GM19468 (cell line): ENCODE data around the gene TBC1D9B.
A peak's percentile ranks its signal among the peaks of the same experiment; 100 is the strongest.

ENCODE experiments used
- ATAC-seq: cut with Tn5 transposase; IDR thresholded peaks from one replicate; pipeline ENCODE4 v1.9.1; 2021; ENCODE audit warnings: mild to moderate bottlenecking, moderate library complexity, moderate number of reproducible peaks; ENCODE audit not compliant: unreplicated experiment; ENCODE audit errors: extremely low read depth

The TBC1D9B gene

GRCh38 chr5:179907556-179908324 lies at the start of gene TBC1D9B:
Gene TBC1D9B, minus strand, starts transcription at chr5:179907897. Its CDS starts 76 bp downstream, at chr5:179907821.
- ATAC-seq, result peak; percentile 64

GRCh38 chr5:179955630-179956029 lies 47.9 kb upstream of the TBC1D9B start:
- ATAC-seq, result no peak

- ATAC-seq, result no peak
These were observed 47.4 kb upstream of the TBC1D9B start for GRCh38 chr5:179955062-179955461.

- no peak for ATAC-seq
These were observed 46.7 kb upstream of the TBC1D9B start for GRCh38 chr5:179954434-179954833.

GRCh38 chr5:179953987-179954386 lies 46.3 kb upstream of the TBC1D9B start:
- ATAC-seq, result no peak

GRCh38 chr5:179936976-179937681 lies 29.4 kb upstream of the TBC1D9B start:
- no peak for ATAC-seq

GRCh38 chr5:179930788-179931473 lies 23.2 kb upstream of the TBC1D9B start:
- ATAC-seq, result no peak

- ATAC-seq, result no peak
These were observed 20.1 kb upstream of the TBC1D9B start for GRCh38 chr5:179927824-179928223.

GRCh38 chr5:179926657-179927056 lies 19.0 kb upstream of the TBC1D9B start:
- ATAC-seq, result no peak

GRCh38 chr5:179923436-179923835 lies 15.7 kb upstream of the TBC1D9B start:
- no peak for ATAC-seq

GRCh38 chr5:179920175-179920574 lies 12.5 kb upstream of the TBC1D9B start:
- ATAC-seq, result no peak

- ATAC-seq, result no peak
These were observed 11.9 kb upstream of the TBC1D9B start for GRCh38 chr5:179919487-179920060.

GRCh38 chr5:179918742-179919486 lies 11.2 kb upstream of the TBC1D9B start:
- ATAC-seq, result no peak

GRCh38 chr5:179916523-179916922 lies 8.8 kb upstream of the TBC1D9B start:
- ATAC-seq, result no peak

GRCh38 chr5:179915406-179915935 lies 7.8 kb upstream of the TBC1D9B start:
- no peak for ATAC-seq

- ATAC-seq, result no peak
These were observed 6.5 kb upstream of the TBC1D9B start for GRCh38 chr5:179914032-179914755.

- no peak for ATAC-seq
These were observed 5.8 kb upstream of the TBC1D9B start for GRCh38 chr5:179913461-179913860.

GRCh38 chr5:179912951-179913350 lies 5.3 kb upstream of the TBC1D9B start:
- no peak for ATAC-seq

- ATAC-seq, result no peak
These were observed 4.7 kb upstream of the TBC1D9B start for GRCh38 chr5:179912386-179912785.
